ENCODE measurements around the gene PRDM7. TPM values are rescaled to one million over a fixed set of nuclear protein-coding genes. Genes with fewer than 3 reads are reported as not detected.

The PRDM7 gene
- total RNA-seq, 1 experiment from 2014 or later = not detected

DNA sequence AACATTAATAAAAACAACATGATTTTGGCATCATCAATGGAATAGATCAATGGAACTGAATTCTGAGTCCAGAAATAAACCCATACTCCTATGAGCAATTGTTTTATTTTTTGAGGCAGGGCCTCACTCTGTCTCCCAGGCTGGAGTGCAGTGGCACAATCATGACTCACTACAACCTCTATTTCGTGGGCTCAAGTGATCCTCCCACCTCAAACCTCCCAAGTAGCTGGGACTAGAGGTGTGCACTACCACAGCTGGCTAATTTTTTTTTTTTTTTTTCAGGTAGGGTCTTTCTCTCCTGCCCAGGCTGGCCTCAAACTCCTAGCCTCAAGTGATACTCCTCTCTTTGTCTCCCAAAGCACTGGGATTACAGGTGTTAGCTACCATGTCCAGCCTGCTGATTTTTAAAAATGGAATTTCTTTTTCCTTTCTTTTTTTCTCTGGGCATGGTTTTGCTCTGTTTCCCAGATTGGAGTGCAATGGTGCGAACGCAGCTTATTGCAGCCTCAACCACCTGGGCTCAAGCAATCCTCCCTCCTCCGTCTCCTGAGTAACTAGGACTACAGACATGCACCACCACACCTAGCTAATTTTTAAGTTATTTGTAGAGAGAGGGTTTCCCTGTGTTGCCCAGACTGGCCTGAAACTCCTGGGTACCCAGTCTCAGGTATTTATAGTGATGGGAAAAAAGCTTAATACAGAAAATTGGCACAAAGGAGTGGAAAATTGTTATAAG lies 7.3 kb upstream of the PRDM7 start:
- no peaks in the 10 kb centered on the region; the same call in 1 of the 2 replicates for H3K4me1 ChIP-seq (ENCODE audit: low read length)
- no peak overlapping the region for H2AFZ ChIP-seq (ENCODE audit: low read length)
- H3K36me3 ChIP-seq (ENCODE audit: insufficient read depth, low read length) = no peaks in the 10 kb centered on the region
- no peak for DNase-seq
- no peak overlapping the region for H3K4me2 ChIP-seq (ENCODE audit: low read depth, low read length, poor library complexity, severe bottlenecking)
- no peaks in the 10 kb centered on the region for H3K79me2 ChIP-seq (ENCODE audit: low read length)
- H3K27ac ChIP-seq (ENCODE audit: low read length) = no peak overlapping the region
- H3K9me2 ChIP-seq (replicated peaks; ENCODE audit: insufficient read depth, low read length) = no peaks in the 10 kb centered on the region
- H3K9me3 ChIP-seq (ENCODE audit: low read length) = no peaks in the 10 kb centered on the region
- no peaks in the 10 kb centered on the region for H4K20me1 ChIP-seq (ENCODE audit: insufficient read depth, low read depth, low read length)
- H3K4me3 ChIP-seq (ENCODE audit: low read length) = no peak overlapping the region
- no peaks in the 10 kb centered on the region for H3K27me3 ChIP-seq (ENCODE audit: low read length)
- no peak overlapping the region for H3K9ac ChIP-seq (ENCODE audit: low read length)

DNA sequence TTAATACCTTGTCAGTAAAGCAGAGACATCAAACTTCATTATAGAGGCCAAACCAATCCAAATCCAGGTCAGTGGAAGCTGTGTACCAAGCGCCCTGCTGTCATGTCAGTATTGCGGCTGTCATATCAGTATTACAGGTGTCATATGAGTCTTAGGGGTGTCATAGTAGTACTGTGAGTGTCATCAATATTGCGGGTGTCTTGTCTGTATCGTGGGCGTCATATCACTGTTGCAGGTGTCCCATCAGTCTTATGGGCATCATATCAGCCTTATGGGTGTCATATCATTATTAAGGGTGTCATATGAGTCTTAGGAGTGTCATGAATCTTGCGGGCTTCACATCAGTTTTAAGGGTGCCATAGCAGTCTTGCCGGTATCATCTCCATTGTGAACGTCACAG lies 6.0 kb upstream of the PRDM7 start:
- Histone ChIP-seq H2AFZ (ENCODE audit: low read length) (no peak overlapping the region), H3K9me2 (replicated peaks; ENCODE audit: insufficient read depth, low read length) (no peaks in the 10 kb centered on the region), H3K27me3 (ENCODE audit: low read length) (no peaks in the 10 kb centered on the region), H3K79me2 (ENCODE audit: low read length) (no peaks in the 10 kb centered on the region), H3K4me3 (ENCODE audit: low read length) (no peak overlapping the region), H3K9me3 (ENCODE audit: low read length) (no peaks in the 10 kb centered on the region), H3K36me3 (ENCODE audit: insufficient read depth, low read length) (no peaks in the 10 kb centered on the region), H3K9ac (ENCODE audit: low read length) (no peak overlapping the region), H3K4me2 (ENCODE audit: low read depth, low read length, poor library complexity, severe bottlenecking) (no peak overlapping the region), H3K27ac (ENCODE audit: low read length) (no peak overlapping the region), H4K20me1 (ENCODE audit: insufficient read depth, low read depth, low read length) (0 out of 2 replicates have a peak, but pooled peaks cover 3% of the 10 kb centered on the region), H3K4me1 (ENCODE audit: low read length) (no peaks in the 10 kb centered on the region; the same call in 1 of the 2 replicates)
- no peak for DNase-seq

GRCh38 chr16:90081606-90081970 lies 4.5 kb upstream of the PRDM7 start:
- Histone ChIP-seq H3K9me2 (replicated peaks; ENCODE audit: insufficient read depth, low read length) (no peaks in the 10 kb centered on the region), H3K4me2 (ENCODE audit: low read depth, low read length, poor library complexity, severe bottlenecking) (peak overlapping the region; percentile 73), H3K36me3 (ENCODE audit: insufficient read depth, low read length) (no peaks in the 10 kb centered on the region), H2AFZ (ENCODE audit: low read length) (no peak overlapping the region), H3K27ac (ENCODE audit: low read length) (no peak overlapping the region), H3K4me3 (ENCODE audit: low read length) (no peak overlapping the region), H3K79me2 (ENCODE audit: low read length) (no peaks in the 10 kb centered on the region), H3K9ac (ENCODE audit: low read length) (no peak overlapping the region), H3K9me3 (ENCODE audit: low read length) (no peaks in the 10 kb centered on the region), H4K20me1 (ENCODE audit: insufficient read depth, low read depth, low read length) (0 out of 2 replicates have a peak, but pooled peaks cover 4% of the 10 kb centered on the region), H3K4me1 (ENCODE audit: low read length) (peaks cover 10% of the 10 kb centered on the region), H3K27me3 (ENCODE audit: low read length) (no peaks in the 10 kb centered on the region)
- DNase-seq = no peak

GRCh38 chr16:90078579-90078895 lies 1.4 kb upstream of the PRDM7 start:
- no peaks in the 10 kb centered on the region for H3K79me2 ChIP-seq (ENCODE audit: low read length)
- no peaks in the 10 kb centered on the region for H3K9me2 ChIP-seq (replicated peaks; ENCODE audit: insufficient read depth, low read length)
- no peak overlapping the region for H3K4me2 ChIP-seq (ENCODE audit: low read depth, low read length, poor library complexity, severe bottlenecking)
- H3K36me3 ChIP-seq (ENCODE audit: insufficient read depth, low read length) = no peaks in the 10 kb centered on the region
- no peak overlapping the region for H3K9ac ChIP-seq (ENCODE audit: low read length)
- no peak overlapping the region for H3K27ac ChIP-seq (ENCODE audit: low read length)
- H3K4me1 ChIP-seq (ENCODE audit: low read length) = peaks cover 10% of the 10 kb centered on the region
- H2AFZ ChIP-seq (ENCODE audit: low read length) = no peak overlapping the region
- H3K4me3 ChIP-seq (ENCODE audit: low read length) = no peak overlapping the region
- no peaks in the 10 kb centered on the region for H3K27me3 ChIP-seq (ENCODE audit: low read length)
- 0 out of 2 replicates have a peak, but pooled peaks cover 4% of the 10 kb centered on the region for H4K20me1 ChIP-seq (ENCODE audit: insufficient read depth, low read depth, low read length)
- no peaks in the 10 kb centered on the region for H3K9me3 ChIP-seq (ENCODE audit: low read length)
- DNase-seq = no peak

DNA sequence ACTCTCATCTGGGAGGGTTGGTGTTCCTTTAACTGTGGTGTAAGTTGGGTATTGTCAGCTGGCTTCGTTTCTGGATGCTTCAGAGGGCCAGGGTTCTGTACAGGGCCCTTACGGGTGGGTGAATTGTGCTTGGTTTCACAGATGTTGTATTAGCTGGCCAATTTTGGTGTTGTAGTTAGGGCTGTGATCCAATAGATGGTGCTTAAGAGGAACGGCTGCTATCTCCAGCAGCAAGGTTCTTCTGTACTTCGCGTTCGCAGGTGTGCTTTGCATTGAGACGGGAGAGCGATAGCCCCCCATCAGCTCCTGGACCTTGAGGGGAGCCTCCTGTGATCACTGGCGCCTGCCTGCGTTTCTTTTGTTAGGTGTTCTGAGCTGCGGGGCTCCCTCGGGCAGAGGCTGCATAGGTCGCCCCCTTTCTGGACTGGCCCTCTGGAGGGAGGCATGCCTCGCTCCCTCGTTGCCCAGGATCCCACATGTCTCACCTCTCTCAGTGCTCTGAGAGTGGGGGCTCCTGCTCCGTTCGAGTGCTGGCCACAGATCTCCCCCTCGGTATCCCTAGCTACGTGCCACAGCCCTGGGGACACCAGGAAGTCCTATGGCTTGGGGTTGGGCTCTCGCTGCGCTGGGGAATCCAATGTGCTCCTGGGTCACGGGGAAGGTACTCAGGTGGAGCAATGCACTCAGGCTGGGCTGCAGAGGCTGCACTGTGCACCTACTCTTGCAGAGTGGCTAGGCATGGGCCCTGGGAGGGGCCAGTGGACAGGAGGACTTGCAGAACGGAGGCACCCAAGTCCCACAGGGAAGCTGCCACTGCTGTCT lies 837 bp upstream of the PRDM7 start:
- H3K9me3 ChIP-seq (ENCODE audit: low read length) = no peaks in the 10 kb centered on the region
- no peaks in the 10 kb centered on the region for H3K9me2 ChIP-seq (replicated peaks; ENCODE audit: insufficient read depth, low read length)
- H3K9ac ChIP-seq (ENCODE audit: low read length) = no peak overlapping the region
- 0 out of 2 replicates have a peak overlapping the region, but pooled peaks have one; percentile 12 for H2AFZ ChIP-seq (ENCODE audit: low read length)
- H3K79me2 ChIP-seq (ENCODE audit: low read length) = no peaks in the 10 kb centered on the region
- peak overlapping the region; percentile 24 for H3K4me2 ChIP-seq (ENCODE audit: low read depth, low read length, poor library complexity, severe bottlenecking)
- 0 out of 2 replicates have a peak, but pooled peaks cover 4% of the 10 kb centered on the region for H4K20me1 ChIP-seq (ENCODE audit: insufficient read depth, low read depth, low read length)
- no peak overlapping the region for H3K27ac ChIP-seq (ENCODE audit: low read length)
- H3K27me3 ChIP-seq (ENCODE audit: low read length) = no peaks in the 10 kb centered on the region
- no peaks in the 10 kb centered on the region for H3K36me3 ChIP-seq (ENCODE audit: insufficient read depth, low read length)
- peaks cover 10% of the 10 kb centered on the region for H3K4me1 ChIP-seq (ENCODE audit: low read length)
- DNase-seq = peak; percentile 61
- no peak overlapping the region for H3K4me3 ChIP-seq (ENCODE audit: low read length)

GRCh38 chr16:90072442-90073105 lies 4.6 kb downstream of the PRDM7 start:
- no peak for DNase-seq
- Histone ChIP-seq H3K9me3 (ENCODE audit: low read length) (no peaks in the 10 kb centered on the region), H3K79me2 (ENCODE audit: low read length) (no peaks in the 10 kb centered on the region), H3K27me3 (ENCODE audit: low read length) (no peaks in the 10 kb centered on the region), H3K4me2 (ENCODE audit: low read depth, low read length, poor library complexity, severe bottlenecking) (no peak overlapping the region), H3K4me1 (ENCODE audit: low read length) (peaks cover 12% of the 10 kb centered on the region), H2AFZ (ENCODE audit: low read length) (no peak overlapping the region), H3K36me3 (ENCODE audit: insufficient read depth, low read length) (no peaks in the 10 kb centered on the region), H3K4me3 (ENCODE audit: low read length) (no peak overlapping the region), H3K9ac (ENCODE audit: low read length) (no peak overlapping the region), H3K9me2 (replicated peaks; ENCODE audit: insufficient read depth, low read length) (no peaks in the 10 kb centered on the region), H4K20me1 (ENCODE audit: insufficient read depth, low read depth, low read length) (no peaks in the 10 kb centered on the region), H3K27ac (ENCODE audit: low read length) (no peak overlapping the region)

DNA sequence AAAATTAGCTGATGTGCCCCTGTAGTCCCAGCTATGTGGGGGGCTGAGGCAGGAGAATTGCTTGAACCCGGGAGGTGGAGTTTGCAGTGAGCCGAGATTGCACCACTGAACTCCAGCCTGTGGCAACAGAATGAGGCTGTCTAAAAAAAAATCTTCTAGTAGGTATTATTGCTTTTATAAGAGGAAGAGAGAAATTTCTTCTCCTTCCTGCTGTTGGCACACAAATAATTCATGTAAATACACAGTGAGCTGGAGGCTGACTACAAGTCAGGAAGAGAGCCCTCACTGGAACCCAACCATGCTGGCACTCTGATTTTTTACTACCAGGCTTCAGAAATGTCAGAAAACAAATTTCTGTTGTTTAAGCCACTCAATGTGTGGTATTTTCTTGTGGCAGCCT lies 6.7 kb downstream of the PRDM7 start:
- no peaks in the 10 kb centered on the region for H3K36me3 ChIP-seq (ENCODE audit: insufficient read depth, low read length)
- H2AFZ ChIP-seq (ENCODE audit: low read length) = no peak overlapping the region
- H3K79me2 ChIP-seq (ENCODE audit: low read length) = no peaks in the 10 kb centered on the region
- no peak overlapping the region for H3K27ac ChIP-seq (ENCODE audit: low read length)
- no peaks in the 10 kb centered on the region for H4K20me1 ChIP-seq (ENCODE audit: insufficient read depth, low read depth, low read length)
- H3K4me1 ChIP-seq (ENCODE audit: low read length) = peaks cover 6% of the 10 kb centered on the region; the same call in 1 of the 2 replicates
- no peak overlapping the region for H3K9ac ChIP-seq (ENCODE audit: low read length)
- no peaks in the 10 kb centered on the region for H3K9me2 ChIP-seq (replicated peaks; ENCODE audit: insufficient read depth, low read length)
- no peak overlapping the region for H3K4me3 ChIP-seq (ENCODE audit: low read length)
- no peaks in the 10 kb centered on the region for H3K27me3 ChIP-seq (ENCODE audit: low read length)
- no peaks in the 10 kb centered on the region for H3K9me3 ChIP-seq (ENCODE audit: low read length)
- H3K4me2 ChIP-seq (ENCODE audit: low read depth, low read length, poor library complexity, severe bottlenecking) = no peak overlapping the region
- DNase-seq = no peak

DNA sequence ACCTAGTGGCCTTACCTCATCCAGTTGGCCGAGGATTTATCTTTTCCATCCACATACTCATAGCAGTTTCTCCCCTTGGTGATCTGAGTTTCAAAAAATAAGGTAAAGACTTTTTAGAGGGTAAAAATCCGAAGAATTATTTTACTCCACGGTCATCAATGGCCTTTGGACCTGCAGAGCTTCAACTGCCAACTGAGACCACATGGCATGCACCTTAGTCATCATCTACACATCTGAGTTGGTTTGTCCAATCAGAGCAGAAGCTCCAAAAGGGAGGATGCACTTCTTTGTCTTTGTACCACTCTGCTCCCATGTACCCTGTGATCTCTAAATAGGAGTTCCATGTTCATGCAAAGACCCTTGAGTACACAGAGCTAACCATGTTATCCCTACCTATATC lies 15.7 kb downstream of the PRDM7 start:
- Histone ChIP-seq H3K27ac (ENCODE audit: low read length) (no peak overlapping the region), H3K9me2 (replicated peaks; ENCODE audit: insufficient read depth, low read length) (no peaks in the 10 kb centered on the region), H3K36me3 (ENCODE audit: insufficient read depth, low read length) (no peaks in the 10 kb centered on the region), H3K4me3 (ENCODE audit: low read length) (no peak overlapping the region), H2AFZ (ENCODE audit: low read length) (no peak overlapping the region), H3K4me2 (ENCODE audit: low read depth, low read length, poor library complexity, severe bottlenecking) (no peak overlapping the region), H3K79me2 (ENCODE audit: low read length) (no peaks in the 10 kb centered on the region), H3K9ac (ENCODE audit: low read length) (no peak overlapping the region), H3K4me1 (ENCODE audit: low read length) (no peaks in the 10 kb centered on the region; the same call in 1 of the 2 replicates), H3K27me3 (ENCODE audit: low read length) (no peaks in the 10 kb centered on the region), H4K20me1 (ENCODE audit: insufficient read depth, low read depth, low read length) (no peaks in the 10 kb centered on the region), H3K9me3 (ENCODE audit: low read length) (no peaks in the 10 kb centered on the region)
- no peak for DNase-seq

Data from Karpas-422 (cell line).